GM19238 (cell line): ENCODE results near the gene TEX38.
"Not testable (repeated sequence)": the region's sequence is repeated elsewhere in the genome, so short reads cannot be mapped to it uniquely, and the experiment has no call there.

Experiments
- DNase-seq: peaks from one replicate; pipeline ENCODE4 v3.0.0; 2011; ENCODE audit warnings: low spot score; ENCODE audit not compliant: insufficient read length

TEX38 gene

DNA sequence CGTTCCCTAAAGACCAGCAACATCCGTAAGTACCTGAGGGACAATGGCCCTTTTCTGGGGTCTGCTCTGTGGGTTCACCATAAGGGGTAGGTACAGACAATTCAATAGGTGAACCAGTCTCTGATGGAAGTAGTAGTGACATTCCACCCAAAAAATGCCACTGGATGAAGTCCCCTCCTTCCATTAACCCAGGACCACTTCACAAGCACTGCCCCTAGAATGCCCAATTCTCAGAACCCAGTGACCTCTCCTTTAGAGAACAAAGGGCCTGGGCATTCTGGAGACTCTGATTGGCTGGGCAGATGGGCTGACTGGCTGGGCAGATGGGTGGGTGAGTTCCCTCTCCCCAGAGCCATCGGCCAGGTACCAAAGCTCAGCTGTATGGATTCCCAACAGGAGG lies at the start of gene TEX38:
Gene TEX38, plus strand, starts transcription at position 301 of the 400 bp plus-strand sequence. Its CDS starts 81 bp downstream, at position 382.
- no peak for DNase-seq

DNA sequence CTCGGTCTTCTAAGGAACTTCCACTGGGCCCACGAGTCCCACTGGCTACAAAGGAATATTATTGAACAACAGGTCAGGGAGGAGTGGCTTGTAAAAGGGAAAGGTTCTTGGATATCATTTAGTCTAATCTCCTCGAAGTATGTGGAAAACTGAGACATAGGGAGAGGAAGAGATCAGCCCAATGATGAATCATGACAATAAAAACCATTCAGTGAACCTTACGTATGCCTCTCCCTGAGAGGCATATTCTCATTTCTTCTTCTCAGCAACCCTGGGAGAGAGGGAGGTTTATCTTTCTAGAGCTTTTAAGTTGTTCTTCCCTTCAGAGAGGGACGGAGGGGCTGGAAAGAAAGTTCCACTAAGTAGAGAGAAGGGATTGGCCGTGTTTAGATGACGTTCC lies 49.7 kb upstream of the TEX38 start:
- no peak for DNase-seq

DNA sequence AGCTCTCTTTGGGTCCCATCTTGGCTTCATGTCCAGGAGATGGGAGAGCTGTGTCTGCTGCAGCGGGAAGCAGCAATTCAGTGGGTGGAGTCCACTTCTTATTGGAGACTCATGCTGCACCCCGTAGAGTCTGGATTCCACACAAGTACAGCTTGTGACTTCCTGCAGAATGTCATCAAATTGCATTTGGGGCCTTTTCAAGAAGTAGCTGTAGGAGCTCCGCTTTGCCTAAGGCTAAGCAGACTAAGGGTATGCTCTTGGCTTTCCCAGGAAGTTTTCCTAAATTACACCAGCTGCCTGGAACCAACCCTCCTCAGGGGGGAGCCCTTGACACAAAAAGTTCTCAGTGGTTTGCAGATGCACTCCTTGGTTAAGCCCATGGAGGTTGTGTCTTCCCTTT lies 49.3 kb upstream of the TEX38 start:
- no peak for DNase-seq

DNA sequence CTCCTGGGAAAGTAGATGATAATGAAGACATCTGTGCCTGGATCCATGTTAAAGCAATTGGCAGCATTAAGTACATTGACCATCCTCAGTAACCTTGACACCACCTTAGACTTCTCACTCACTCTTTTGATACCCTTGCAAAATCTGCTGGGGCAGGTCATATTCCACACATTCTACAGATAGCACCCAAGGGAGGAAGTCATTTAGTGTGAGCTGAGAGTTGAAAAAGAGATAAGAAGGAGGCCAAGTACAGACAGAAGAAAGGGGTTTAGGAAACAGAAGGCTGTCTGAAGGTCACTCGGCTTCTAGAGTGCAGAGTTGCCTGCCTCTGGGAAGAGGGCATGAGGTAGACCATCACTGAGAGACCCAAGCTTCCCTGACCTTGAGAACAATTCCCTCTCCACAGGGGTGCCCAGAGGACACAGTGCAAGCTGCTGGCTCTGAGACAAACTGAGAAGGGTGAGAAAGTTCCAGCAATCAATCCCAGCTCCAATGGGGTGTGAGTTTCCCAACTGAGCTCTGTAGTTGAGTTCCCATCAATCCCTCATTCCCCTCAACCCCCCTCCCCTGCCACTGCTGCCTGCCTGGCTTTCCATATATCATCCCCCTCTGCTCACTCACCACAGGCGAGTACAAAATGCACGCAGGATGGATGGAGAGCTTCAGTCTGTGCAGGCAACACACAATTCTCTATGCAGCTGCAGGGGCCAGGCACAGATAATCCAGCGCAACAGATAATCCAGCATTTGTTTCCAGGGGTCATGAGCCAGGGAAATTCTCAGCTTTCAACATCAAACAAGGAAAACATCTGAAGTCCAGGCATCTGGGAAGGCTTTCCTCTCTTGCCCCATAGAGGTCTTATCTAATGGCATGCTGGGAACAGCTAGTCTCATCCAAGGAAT lies 47.7 kb upstream of the TEX38 start:
- no peak for DNase-seq

DNA sequence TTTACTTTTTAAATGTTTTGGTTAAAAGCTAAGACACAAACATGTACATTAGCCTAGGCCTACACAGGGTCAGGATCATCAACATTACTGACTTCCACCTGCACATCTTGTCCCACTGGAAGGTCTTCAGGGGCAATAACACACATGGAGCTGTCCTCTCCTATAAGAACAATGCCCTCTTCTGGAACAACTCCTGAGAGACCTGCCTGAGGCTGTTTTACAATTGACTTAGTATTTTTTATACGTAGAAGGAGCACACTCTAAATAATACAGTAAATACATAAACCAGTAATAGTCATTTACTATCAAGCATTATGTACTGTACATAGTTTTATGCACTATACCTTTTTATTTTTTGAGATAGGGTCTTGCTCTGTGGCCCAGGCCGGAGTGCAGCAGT lies 40.9 kb upstream of the TEX38 start:
- DNase-seq: no peak

DNA sequence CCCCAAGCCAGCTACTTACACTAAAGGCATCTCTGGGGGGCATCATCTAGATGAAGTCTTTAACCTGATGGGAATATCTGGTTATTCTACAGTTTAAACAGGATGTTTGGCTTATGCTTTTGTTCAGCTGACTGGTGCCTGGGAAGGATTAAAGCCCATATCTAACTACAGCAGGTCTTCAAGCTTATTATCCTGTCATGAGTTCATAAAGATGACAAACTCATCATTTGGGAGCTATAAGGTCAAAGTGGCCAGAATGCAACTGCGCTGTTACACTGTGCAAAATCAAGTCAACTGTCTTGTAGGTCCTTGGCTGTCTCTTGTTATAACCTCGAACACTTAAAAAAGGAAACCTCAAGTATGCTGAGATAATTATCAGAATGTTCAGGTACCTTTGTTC lies 36.4 kb upstream of the TEX38 start:
- no peak for DNase-seq

DNA sequence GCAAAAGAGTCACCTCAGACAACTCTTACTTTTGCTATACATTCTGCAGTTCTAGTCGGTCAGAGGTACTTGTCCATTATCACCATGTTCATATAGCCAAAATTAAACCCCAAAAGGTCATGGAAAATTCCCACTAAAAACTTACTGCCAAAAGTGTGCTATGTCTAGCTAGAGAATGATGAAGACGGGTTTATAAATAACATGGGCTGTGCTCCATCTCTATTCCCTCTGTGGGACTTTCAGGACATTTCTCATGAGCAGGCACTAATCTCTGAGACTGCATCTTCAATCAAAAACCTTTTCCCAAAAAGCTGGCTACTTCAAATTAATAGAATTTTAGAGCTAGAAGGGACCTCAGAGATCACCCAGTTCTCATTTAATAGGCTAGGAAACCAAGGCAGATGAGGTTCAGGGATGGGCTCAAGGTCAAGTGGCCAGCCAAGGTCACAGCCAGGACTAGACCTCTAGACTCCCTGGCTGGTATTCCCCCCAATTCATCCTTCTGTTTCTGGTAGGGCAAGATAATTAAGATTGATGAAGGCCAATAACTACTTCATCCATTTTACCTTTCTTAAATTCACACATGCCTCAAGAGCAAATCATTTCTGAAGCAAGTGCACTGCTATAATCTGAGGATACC lies 34.1 kb upstream of the TEX38 start:
- DNase-seq: no peak

DNA sequence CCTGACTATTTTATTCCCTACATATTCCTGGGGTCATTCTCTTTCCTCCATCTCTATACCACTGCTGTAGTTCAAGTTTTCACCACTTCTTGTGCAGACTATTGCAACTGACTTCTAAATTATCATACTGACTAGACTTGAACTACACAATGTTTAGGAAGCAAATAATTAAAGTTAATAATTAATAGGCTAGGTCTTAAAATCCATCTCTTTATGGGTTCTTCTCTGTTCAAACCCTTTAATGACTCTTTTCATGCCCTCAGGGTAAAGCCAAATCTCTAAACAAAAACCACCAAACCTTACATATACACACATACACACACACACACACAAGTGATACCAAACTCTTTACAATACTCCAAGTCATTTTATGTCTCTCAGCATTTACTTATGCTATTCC lies 32.7 kb upstream of the TEX38 start:
- DNase-seq: no peak

DNA sequence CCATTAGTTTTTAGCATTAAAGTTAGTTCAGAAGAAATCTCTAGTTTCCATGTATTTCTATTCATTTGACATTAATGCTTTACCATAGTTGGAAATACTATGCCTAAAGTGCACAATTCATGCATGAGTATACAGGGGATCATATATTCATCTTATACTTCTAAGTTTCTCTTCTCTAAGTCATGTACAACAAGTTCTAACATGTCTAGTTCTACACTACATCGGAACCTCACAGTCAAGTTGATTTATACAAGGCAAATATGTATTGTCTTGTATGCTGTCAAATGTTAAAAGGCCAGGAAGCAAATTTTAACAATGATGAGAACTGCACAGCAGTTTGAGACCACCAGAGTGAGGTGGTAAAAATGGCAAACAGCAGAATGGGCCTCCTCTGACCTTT lies 32.1 kb upstream of the TEX38 start:
- DNase-seq: no peak

DNA sequence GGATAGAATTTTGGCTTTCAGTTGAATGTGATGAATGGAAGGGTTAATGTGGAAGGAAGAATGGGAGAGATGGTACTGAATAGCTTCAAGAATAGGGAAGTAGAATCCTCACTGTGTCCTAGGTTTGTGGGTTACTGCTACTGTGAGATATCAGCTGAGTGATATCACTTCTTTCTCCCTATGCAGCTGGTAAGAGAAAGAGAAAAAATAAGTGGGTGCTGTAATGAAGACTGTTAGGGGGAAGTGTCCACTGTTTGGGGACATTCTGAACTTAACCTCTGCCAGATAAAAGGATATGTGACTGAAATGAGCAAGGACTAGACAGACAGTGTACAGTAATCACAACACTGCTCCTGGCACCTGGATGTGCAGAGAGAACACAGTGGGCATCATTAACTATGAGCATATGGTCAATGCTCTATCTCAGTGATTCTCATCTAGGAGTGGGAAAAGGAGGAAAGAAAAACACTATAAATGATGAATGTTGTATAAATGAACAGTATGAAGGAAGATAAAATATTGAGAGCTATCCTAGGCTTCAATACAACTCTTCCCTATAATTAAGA lies 29.5 kb upstream of the TEX38 start:
- DNase-seq: no peak

DNA sequence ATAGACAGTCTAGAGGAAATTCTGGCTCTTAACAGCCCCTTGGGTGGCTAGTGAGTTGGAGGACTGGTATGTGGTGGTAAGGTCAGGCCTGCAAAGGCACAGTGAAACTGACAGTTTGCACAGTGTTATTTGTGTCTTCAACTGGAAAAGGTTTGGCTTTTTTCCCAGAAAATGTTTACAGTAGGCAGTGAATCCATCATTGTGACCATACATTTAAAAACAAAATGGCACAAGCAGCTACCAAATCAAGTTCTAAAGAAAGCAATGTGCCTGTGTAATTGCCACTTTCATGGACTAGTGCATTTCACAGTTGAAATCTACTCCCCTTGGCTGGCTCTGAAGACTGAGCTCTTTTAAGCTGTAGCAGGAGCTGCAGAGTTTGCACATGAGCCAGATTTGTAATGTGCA lies 28.3 kb upstream of the TEX38 start:
- DNase-seq: no peak

DNA sequence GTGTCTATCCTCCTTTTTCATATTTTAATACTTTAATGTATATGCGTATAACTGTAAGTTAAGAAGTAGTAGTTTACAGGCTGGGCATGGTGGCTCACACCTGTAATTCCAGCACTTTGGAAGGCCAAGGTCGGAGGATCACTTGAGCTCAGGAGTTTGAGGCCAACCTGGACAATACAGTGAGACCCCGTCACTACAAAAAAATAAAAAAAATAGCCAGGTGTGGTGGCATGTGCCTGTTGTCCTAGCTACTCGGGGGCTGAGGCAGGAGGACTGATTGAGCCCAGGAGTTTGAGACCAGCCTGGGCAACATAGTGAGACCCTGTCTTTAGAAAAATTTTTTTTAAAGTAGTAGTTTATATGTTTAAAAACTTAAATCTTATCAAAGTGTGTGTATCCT lies 25.8 kb upstream of the TEX38 start:
- DNase-seq: no peak

DNA sequence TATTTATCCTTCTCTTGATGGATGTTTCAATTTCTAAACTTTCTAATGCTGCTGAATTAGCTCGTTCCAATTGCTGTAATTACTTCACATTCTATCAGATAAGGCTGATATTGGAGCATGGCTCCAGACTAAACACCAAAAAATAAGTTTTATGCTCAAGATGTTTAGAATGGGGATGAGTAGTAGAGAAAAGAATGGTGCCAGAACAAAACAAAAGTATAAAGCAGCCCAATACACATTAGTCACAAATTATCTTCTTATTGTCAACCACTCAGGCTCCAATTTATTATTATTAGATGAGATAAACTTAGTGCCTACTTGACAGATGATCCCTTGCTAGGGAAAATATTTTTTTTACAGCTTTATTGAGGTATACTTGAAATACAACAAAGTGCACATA lies 25.3 kb upstream of the TEX38 start:
- DNase-seq: no peak

DNA sequence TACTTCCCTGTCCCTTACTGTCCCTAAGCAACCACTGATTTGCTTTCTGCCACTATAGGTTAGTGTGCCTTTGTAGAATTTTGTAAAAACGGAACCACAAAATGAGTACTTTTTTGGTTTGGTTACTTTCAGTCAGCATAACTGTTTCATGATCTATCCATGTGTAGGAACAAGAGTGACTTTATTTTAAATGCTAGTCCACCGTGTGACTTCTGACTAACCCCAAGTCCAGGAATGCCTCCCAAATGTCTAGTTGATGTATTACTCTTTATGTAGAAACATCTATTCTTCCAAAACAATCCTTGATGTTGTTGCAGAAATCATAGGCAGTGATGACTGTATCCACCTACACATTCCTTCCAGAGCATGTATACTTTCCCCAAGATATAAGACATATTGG lies 24.8 kb upstream of the TEX38 start:
- no peak for DNase-seq

DNA sequence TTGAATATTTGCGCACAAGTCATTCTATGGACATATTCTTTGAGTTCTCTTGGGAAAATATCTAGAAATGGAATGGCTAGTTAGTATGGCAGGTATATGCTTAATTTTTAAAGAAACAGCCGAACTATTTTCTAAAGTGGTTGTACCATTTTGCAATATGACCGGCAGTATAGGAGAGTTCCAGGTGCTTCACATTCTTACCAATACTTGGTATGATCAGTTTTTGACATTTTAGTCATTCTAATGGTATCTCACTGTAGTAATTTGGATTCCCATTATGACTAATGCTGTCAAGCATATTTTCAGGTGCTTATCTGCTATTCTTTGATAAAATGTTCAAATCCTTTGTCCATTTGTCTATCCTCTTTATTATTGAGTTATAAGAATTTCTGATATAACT lies 24.0 kb upstream of the TEX38 start:
- DNase-seq: no peak

DNA sequence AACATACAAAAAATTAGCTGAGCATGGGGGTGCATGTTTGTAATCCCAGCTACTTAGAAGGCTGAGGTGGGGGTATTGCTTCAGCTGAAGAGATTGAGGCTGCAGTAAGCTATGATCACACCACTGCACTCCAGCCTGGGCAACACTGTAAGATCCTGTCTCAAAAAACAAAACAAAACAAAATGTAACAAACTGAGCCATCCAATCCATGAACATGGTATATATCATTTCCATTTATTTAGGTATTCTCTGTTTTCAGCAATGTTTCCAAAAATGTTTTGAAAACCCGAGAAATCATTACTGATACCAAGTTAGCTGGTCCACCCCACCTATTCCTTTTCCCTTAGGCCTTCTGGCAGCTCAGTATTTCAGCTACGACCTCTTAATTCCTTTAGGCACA lies 21.9 kb upstream of the TEX38 start:
- DNase-seq: no peak

DNA sequence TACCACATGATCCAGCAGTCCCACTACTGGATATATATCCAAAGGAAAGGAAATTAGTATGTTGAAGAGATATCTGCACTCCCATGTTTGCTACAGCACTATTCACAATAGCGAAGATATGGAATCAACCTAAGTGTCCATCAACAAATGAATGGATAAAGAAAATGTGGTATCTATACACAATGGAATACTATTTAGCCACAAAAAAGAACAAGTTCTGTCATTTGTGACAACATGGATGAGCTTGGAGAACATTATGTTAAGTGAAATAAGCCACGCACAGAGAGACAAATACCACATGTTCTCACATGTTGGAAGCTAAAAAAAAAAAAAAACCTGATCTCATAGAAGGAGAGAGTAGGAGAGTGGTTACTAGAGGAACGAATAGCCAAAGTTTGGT lies 21.2 kb upstream of the TEX38 start:
- no peak for DNase-seq

DNA sequence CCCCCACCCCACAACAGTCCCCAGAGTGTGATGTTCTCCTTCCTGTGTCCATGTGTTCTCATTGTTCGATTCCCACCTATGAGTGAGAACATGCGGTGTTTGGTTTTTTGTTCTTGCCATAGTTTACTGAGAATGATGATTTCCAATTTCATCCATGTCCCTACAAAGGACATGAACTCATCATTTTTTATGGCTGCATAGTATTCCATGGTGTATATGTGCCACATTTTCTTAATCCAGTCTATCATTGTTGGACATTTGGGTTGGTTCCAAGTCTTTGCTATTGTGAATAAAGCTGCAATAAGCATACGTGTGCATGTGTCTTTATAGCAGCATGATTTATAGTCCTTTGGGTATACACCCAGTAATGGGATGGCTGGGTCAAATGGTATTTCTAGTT lies 20.5 kb upstream of the TEX38 start:
- not testable (repeated sequence) for DNase-seq

DNA sequence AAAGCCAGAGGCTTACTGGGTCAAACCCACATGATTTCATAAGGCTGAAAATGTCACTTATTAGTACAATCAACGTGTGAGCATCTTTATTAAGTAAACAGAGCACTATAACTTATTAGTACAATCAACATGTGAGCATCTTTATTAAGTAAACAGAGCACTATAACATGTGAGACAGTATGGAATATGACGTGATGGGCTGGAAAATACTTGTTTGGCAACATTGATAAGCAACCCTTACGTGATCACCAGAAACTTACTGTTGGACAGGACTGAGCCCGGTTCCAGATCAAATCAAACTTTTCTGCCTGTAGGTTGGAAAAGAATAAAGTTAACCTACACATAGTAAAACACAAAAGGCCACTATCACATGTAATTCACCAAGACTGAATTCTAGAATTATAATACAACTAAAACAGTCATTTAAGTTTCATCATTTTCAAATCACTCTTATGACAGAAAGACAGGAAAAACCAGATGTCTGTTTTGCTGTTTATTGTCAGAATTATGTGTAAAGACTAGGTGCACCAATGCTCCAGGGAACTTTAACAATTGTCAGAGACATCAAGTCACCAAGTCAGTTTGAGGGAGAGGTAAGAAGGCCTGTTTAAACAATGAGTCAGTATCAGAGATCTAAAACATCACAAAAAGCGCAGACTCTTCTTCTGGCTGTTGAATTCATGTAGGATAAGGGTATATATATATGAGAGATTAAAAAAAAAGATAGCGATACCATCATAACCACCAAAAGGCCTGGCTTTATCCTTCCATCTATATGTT lies 19.1 kb upstream of the TEX38 start:
- DNase-seq: no peak

DNA sequence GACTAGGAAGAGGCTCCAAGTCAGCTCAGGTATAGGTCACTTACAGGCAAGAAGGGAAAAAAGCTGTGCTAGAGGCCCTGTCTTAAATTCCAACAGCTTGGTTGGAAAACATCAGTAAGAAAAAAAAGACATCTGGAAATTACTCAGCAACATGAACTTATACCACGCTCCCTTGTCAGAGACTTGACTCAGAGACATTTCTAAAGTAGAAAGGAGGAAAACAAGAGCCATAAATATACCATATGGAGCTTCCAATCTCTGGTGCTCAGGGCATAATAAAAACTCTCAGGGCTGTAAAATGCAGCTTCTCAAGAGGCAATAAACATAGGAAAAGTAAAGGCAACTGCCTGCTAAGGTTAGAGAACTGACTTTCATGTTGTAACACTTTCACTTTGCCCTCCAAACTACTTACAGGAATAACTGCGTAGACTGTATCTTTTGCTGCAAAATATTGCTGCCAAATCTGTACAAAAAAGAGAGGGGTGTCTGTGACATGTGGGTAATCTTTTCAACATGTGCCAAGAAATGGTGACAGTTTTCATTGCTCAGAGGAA lies 18.2 kb upstream of the TEX38 start:
- no peak for DNase-seq

DNA sequence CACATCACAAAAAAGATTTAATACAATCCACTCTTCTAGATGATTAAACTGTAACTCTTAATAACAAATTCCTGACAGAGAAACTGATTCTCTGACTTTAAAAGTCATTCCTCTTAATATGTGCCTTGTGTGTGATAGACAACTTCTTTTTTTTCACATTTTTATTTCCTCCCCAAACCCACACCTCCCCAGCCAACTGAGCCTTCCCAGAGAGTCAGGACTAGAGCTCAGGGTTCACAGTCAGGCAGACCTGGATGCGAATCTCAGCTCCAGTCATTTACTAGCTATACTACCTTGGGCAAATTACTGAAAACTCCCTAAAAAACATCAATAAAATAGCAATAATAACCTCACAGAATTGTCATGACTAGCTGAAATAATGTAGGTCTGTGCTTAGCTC lies 17.6 kb upstream of the TEX38 start:
- DNase-seq: no peak

DNA sequence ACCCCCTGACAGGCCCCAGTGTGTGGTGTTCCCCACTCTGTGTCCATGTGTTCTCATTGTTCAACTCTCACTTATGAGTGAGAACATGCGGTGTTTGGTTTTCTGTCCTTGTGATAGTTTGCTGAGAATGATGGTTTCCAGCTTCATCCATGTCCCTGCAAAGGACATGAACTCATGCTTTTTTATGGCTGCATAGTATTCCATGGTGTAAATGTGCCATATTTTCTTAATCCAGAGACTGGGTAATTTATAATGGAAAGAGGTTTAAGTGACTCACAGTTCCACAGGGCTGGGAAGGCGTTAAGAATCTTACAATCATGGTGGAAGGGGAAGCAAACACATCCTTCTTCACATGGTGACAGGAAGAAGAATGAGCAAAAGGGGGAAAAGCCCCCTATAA lies 17.0 kb upstream of the TEX38 start:
- DNase-seq: not testable (repeated sequence)
